ENCODE results near the gene OR2M4. TPM values are rescaled to one million over a fixed set of nuclear protein-coding genes. Genes with fewer than 3 reads are reported as not detected.
"Not testable (repeated sequence)": the region's sequence is repeated elsewhere in the genome, so short reads cannot be mapped to it uniquely, and the experiment has no call there.

The OR2M4 gene, protein sequence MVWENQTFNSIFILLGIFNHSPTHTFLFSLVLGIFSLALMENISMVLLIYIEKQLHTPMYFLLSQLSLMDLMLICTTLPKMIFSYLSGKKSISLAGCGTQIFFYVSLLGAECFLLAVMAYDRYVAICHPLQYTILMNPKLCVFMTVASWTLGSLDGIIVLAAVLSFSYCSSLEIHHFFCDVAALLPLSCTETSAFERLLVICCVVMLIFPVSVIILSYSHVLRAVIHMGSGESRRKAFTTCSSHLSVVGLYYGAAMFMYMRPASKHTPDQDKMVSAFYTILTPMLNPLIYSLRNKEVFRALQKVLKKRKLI
- total RNA-seq: not detected

DNA sequence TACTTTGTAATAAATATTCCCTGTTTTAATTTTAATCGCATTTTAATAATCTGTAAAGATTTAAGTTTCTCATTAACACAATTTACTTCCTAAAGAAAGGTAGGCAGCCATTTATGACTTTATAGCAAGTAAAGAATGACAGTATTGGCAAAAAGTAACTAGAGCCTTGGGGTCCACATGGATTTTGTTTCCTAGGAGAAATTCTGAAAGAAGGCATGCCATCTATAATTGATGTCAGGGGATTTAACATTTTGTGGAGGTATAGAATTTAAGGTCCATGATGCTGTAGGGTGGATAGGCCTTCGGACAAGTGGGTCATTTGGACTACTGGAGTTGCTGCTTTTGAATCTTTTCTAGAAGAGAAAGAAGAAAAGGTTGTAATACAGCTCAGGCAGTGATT, at the start of gene OR2M4:
Gene OR2M4, plus strand, starts transcription at position 301 of the 400 bp plus-strand sequence. CDS start 7,512 bp downstream, outside the sequence.
- Mint-ChIP-seq H3K9me3 (peaks cover 5 to 7% of the 10 kb centered on the region in 2 donors), H3K36me3 (ENCODE audit: insufficient read depth in 2 of 2) (no peaks in the 10 kb centered on the region), H3K27ac (no peak within 1 kb of the TSS), H3K4me1 (ENCODE audit: low read depth) (no peaks in the 10 kb centered on the region), H3K4me3 (no peak within 1 kb of the TSS), H3K27me3 (ENCODE audit: low read depth) (peaks cover 2% of the 10 kb centered on the region)
- ATAC-seq (replicated peaks in 1 of 2): no peak
- no peak for DNase-seq

DNA sequence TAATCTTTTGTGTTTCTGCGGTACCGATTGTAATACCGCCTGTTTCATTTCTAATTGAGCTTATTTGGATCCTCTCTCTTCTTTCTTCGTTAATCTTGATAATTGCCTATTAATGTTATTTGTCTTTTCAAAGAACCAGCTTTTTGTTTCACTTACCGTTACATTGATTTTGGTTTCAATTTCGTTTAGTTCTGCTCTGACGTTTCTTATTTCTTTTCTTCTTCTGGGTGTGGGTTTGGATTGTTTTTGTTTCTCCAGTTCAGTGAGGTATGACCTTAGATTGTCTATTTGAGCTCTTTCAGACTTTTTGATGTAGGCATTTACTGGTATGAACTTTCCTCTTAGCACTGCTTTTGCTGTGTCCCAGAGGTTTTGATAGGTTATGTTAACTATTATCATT, 47.2 kb upstream of the OR2M4 start:
- Mint-ChIP-seq H3K27me3 (ENCODE audit: low read depth) (no peaks in the 10 kb centered on the region), H3K36me3 (ENCODE audit: insufficient read depth in 2 of 2) (no peaks in the 10 kb centered on the region), H3K4me3 (no peak overlapping the region), H3K4me1 (ENCODE audit: low read depth) (no peaks in the 10 kb centered on the region), H3K9me3 (peaks cover 12 to 13% of the 10 kb centered on the region in 2 donors), H3K27ac (no peak overlapping the region)
- ATAC-seq (replicated peaks in 1 of 2) (no peak), DNase-seq (no peak)

DNA sequence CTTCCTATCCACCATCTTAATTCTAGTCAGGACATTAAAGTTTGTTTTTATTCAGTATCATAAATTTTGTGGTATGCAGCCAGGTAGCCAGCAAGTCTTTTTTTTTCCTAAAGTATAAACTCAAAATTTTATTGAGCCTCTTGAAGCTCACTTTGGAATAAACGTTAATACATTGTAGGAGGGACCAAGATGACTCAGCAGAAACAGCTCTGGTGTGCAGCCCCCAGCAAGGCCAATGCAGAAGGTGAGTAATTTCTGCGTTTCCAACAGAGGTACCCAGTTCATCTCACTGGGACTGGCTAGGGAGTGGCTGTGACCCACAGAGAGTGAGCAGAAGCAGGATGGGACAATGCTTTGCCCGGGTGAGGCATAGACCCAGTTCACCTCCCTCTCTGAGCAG, 43.9 kb upstream of the OR2M4 start:
- ATAC-seq (replicated peaks in 1 of 2) (no peak), DNase-seq (no peak)
- H3K9me3 Mint-ChIP-seq: peaks cover 8 to 12% of the 10 kb centered on the region in 2 donors
- H3K4me1 Mint-ChIP-seq (ENCODE audit: low read depth): no peaks in the 10 kb centered on the region
- no peak overlapping the region for H3K4me3 Mint-ChIP-seq
- peaks cover 1 to 4% of the 10 kb centered on the region in 2 donors for H3K36me3 Mint-ChIP-seq (ENCODE audit: insufficient read depth in 2 of 2)
- H3K27ac Mint-ChIP-seq: no peak overlapping the region
- H3K27me3 Mint-ChIP-seq (ENCODE audit: low read depth): no peaks in the 10 kb centered on the region

DNA sequence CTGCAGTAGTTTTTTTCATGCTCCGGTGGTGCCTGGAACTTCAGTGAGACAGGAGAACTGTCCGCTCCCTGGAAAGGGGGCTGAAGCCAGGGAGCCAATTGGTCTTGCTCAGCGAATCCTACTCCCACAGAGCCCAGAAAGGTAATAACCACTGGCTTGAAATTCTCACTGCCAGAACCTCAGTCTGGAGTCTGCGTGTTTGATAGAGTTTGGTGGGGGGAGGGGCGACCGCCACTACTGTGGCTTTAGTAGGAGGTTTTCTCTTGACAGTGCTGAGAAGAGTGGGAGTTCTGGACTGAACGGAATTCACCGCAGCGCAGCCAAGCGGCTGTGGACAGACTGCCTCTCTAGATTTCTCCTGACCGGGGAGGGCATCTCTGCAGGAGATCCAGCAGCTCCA, 42.2 kb upstream of the OR2M4 start:
- no peak overlapping the region for H3K27ac Mint-ChIP-seq
- H3K27me3 Mint-ChIP-seq (ENCODE audit: low read depth): no peaks in the 10 kb centered on the region
- peaks cover 7 to 9% of the 10 kb centered on the region in 2 donors for H3K9me3 Mint-ChIP-seq
- no peak overlapping the region for H3K4me3 Mint-ChIP-seq
- ATAC-seq (replicated peaks in 1 of 2): no peak
- no peaks in the 10 kb centered on the region for H3K4me1 Mint-ChIP-seq (ENCODE audit: low read depth)
- H3K36me3 Mint-ChIP-seq (ENCODE audit: insufficient read depth in 2 of 2): peaks cover 1 to 4% of the 10 kb centered on the region in 2 donors
- no peak for DNase-seq

DNA sequence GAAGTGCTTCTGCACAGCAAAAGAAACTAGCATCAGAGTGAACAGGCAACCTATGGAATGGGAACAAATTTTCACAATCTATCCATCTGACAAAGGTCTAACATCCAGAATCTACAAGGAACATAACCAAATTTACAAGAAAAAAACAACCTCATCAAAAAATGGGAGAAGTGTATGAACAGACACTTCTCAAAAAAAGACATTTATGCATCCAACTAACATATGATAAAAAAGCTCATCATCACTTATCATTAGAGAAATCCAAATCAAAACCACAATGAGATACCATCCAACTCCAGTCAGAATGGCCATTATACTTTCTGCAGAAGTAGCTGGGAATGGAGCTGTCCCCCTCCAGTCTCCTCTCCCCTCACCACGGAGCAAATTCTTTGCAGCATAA, 37.1 kb upstream of the OR2M4 start:
- H3K27me3 Mint-ChIP-seq (ENCODE audit: low read depth): no peaks in the 10 kb centered on the region
- no peak overlapping the region for H3K27ac Mint-ChIP-seq
- peaks cover 1 to 4% of the 10 kb centered on the region in 2 donors for H3K36me3 Mint-ChIP-seq (ENCODE audit: insufficient read depth in 2 of 2)
- no peaks in the 10 kb centered on the region for H3K4me1 Mint-ChIP-seq (ENCODE audit: low read depth)
- H3K9me3 Mint-ChIP-seq: peaks cover 6 to 11% of the 10 kb centered on the region in 2 donors
- DNase-seq: no peak
- no peak for ATAC-seq (replicated peaks in 1 of 2)
- no peak overlapping the region for H3K4me3 Mint-ChIP-seq

DNA sequence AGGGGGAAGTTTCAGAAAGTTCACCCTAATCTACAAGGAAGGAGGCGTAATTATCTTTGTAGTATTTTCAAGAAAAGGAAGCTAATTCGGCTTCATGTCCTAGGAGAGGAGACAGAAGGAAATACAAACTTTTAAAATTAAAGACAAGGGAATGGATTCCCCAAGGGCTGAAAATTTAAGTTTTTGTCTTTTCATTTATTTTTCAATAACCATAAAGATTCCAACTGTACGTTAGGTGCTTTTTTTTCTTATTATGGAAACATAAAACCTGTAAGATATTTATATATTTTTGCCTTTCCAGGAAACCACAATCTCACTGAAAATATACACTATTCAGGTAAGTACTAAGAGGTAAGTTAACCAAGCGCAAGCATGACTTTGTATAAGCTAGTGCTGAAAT, 34.3 kb upstream of the OR2M4 start, which contains the start of gene OR2M3:
Gene OR2M3, plus strand, starts transcription at position 301 of the 400 bp plus-strand sequence. CDS start 5,803 bp downstream, outside the sequence.
- H3K27me3 Mint-ChIP-seq (ENCODE audit: low read depth): no peaks in the 10 kb centered on the region
- no peak within 1 kb of the TSS for H3K27ac Mint-ChIP-seq
- H3K4me1 Mint-ChIP-seq (ENCODE audit: low read depth): no peaks in the 10 kb centered on the region
- H3K9me3 Mint-ChIP-seq: peaks cover 2 to 6% of the 10 kb centered on the region in 2 donors
- no peak for DNase-seq
- H3K4me3 Mint-ChIP-seq: no peak within 1 kb of the TSS
- no peaks in the 10 kb centered on the region for H3K36me3 Mint-ChIP-seq (ENCODE audit: insufficient read depth in 2 of 2)
- no peak for ATAC-seq (replicated peaks in 1 of 2)

DNA sequence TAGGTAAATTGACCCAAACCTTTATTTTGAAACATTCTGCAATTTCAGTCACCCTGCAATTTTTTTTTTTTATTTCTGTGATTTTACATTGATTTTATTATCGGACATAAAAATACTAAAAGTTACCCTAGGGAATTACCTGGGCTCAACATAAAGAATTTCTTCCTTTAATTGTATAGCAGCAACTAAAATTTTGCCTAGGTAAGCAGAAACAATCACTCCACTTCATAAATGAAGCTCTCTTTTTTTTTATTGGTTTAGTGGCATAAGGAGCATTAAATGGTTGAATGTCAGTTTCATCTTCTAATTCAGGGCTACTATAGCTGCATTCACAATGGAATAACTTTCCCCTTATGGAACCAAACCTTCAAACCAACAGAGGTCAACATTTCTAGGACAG, 15.3 kb upstream of the OR2M4 start:
- no peak for DNase-seq
- Mint-ChIP-seq H3K4me1 (ENCODE audit: low read depth) (no peaks in the 10 kb centered on the region), H3K36me3 (ENCODE audit: insufficient read depth in 2 of 2) (no peaks in the 10 kb centered on the region), H3K27me3 (ENCODE audit: low read depth) (no peaks in the 10 kb centered on the region), H3K27ac (no peak overlapping the region), H3K4me3 (no peak overlapping the region), H3K9me3 (peaks cover 1 to 2% of the 10 kb centered on the region in 2 donors)
- ATAC-seq (replicated peaks in 1 of 2): no peak

DNA sequence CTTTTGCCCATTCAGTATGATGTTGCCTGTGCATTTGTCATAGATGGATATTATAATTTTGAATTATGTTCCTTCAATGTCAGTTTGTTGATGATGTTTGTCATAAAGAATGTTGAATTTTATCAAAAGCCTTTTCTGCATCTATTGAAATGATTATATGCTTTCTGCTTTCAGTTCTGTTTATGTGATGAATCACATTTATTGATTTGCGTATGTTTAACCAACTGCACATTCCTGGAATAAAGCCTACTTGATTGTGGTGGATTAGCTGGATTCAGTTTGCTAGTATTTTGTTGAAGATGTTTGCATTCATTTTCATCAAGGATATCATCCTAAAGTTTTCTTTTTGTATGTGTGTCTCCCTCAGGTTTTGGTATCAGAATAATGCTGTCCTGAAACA, 5.7 kb upstream of the OR2M4 start:
- H3K36me3 Mint-ChIP-seq (ENCODE audit: insufficient read depth in 2 of 2): no peaks in the 10 kb centered on the region
- no peak for ATAC-seq (replicated peaks in 1 of 2)

DNA sequence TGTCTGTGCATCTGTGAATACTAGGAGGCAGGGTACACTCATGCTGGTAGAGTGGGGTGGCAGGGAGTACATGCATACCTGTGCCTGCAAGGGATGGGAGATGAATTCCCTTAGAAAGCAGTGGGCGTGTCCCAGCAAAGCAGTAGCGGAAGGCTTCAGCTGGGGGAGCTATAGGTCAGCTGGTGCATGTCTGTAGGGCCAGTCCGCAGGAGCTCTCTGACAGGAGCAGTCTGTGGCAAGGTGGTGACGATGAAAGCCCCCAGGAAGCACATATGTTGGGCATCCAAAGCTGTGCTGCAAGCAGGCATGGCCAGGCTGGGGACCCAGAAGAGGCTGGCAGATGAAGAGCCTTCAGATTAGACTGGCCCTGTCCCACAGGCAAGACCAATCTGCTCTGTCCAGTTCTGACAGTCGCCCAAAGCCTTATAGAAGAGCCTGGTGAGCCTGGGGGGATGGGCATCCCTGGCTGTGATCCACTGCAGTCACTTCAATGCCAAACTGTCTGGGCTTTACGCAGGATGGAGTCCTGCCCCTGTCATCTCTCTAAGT, 1.8 kb upstream of the OR2M4 start:
- Mint-ChIP-seq H3K27ac (no peak overlapping the region), H3K36me3 (ENCODE audit: insufficient read depth in 2 of 2) (no peaks in the 10 kb centered on the region), H3K27me3 (ENCODE audit: low read depth) (no peaks in the 10 kb centered on the region), H3K4me3 (no peak overlapping the region), H3K9me3 (peaks cover 5 to 7% of the 10 kb centered on the region in 2 donors), H3K4me1 (ENCODE audit: low read depth) (no peaks in the 10 kb centered on the region)
- no peak for ATAC-seq (replicated peaks in 1 of 2)
- DNase-seq: no peak

More for the DNA sequence above, 5.7 kb upstream of the OR2M4 start:
- Mint-ChIP-seq H3K27me3 (ENCODE audit: low read depth) (no peaks in the 10 kb centered on the region), H3K9me3 (peaks cover 5 to 7% of the 10 kb centered on the region in 2 donors), H3K4me1 (ENCODE audit: low read depth) (no peaks in the 10 kb centered on the region), H3K27ac (no peak overlapping the region), H3K4me3 (no peak overlapping the region)
- DNase-seq: no peak

DNA sequence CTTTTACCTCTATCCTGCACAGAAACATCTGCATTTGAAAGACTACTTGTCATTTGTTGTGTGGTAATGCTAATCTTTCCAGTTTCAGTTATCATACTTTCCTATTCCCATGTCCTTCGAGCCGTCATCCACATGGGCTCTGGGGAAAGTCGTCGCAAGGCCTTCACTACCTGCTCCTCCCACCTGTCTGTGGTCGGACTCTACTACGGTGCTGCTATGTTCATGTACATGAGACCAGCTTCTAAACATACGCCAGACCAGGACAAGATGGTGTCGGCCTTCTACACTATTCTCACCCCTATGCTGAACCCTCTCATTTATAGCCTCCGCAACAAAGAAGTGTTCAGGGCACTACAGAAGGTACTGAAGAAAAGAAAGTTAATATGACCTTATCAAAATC, 8.3 kb downstream of the OR2M4 start:
- H3K9me3 Mint-ChIP-seq: no peaks in the 10 kb centered on the region
- ATAC-seq (replicated peaks in 1 of 2) (no peak), DNase-seq (no peak)
- H3K4me3 Mint-ChIP-seq: no peak overlapping the region
- H3K36me3 Mint-ChIP-seq (ENCODE audit: insufficient read depth in 2 of 2): no peaks in the 10 kb centered on the region
- no peak overlapping the region for H3K27ac Mint-ChIP-seq
- H3K4me1 Mint-ChIP-seq (ENCODE audit: low read depth): peaks cover 5% of the 10 kb centered on the region
- peaks cover 22% of the 10 kb centered on the region for H3K27me3 Mint-ChIP-seq (ENCODE audit: low read depth)

DNA sequence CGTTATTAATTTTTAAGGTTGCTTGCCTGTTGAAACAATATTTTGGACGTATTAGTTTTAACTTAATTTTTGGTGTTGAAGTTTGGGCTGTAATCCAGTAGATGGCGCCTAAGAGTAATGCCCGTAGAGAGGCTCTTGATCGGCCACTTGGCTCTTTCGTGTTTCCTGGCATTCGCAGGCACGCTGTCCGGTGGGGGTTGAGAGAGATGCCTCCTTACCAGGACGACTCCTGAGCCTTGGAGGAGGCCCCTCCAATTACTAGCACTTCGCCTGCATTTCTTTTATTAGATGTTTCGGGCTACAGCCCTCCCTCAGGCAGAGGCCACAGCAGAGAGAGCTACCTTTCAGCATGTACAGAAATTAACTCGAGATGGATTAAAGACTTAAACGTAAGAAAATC, 12.0 kb downstream of the OR2M4 start:
- ATAC-seq (replicated peaks in 1 of 2): no peak
- H3K27ac Mint-ChIP-seq: no peak overlapping the region
- H3K9me3 Mint-ChIP-seq: no peaks in the 10 kb centered on the region
- H3K4me3 Mint-ChIP-seq: peak overlapping the region; percentile 57 to 58
- H3K36me3 Mint-ChIP-seq (ENCODE audit: insufficient read depth in 2 of 2): no peaks in the 10 kb centered on the region
- peaks cover 10% of the 10 kb centered on the region for H3K27me3 Mint-ChIP-seq (ENCODE audit: low read depth)
- DNase-seq: peak; percentile 23
- H3K4me1 Mint-ChIP-seq (ENCODE audit: low read depth): peaks cover 5% of the 10 kb centered on the region

DNA sequence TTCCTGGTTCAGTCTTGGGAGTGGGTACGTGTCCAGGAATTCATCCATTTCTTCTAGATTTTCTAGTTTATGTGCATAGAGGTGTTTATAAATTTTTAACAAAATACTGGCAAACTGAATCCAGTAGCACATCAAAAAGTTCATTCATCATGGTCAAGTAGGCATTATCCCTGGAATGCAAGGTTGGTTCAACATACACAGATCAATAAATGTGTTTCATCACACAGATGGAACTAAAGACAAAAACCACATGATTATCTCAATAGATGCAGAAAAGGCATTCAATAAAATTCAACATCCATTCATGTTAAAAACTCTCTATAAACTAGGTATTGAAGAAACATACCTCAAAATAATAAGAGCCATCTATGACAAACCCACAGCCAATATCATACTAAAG, 28.1 kb downstream of the OR2M4 start:
- not testable (repeated sequence) for H3K27ac Mint-ChIP-seq; DNase-seq; H3K27me3 Mint-ChIP-seq (ENCODE audit: low read depth); H3K36me3 Mint-ChIP-seq (ENCODE audit: insufficient read depth in 2 of 2); H3K4me1 Mint-ChIP-seq (ENCODE audit: low read depth); ATAC-seq (replicated peaks in 1 of 2); H3K4me3 Mint-ChIP-seq
- peaks cover 5 to 11% of the 10 kb centered on the region in 2 donors for H3K9me3 Mint-ChIP-seq

DNA sequence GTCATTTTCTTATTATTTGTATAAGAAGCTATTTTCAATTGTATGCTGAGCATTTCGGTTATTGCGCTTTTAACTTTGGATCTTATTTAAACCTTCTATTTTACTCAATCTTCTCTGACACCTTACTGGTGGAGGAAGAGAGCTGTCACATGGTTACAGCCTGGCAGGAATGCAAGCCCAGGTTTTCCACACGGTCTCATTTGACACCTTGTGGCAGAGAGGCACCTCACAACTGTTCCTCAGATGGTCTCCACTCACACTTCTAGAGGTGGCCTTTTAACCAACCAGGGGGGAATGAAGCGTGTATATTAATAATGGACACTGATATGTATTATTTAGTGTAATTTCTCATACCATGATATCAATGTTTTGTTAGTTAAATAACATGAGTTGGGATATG, 37.0 kb downstream of the OR2M4 start:
- ATAC-seq (replicated peaks in 1 of 2) (no peak), DNase-seq (no peak)
- Mint-ChIP-seq H3K4me3 (no peak overlapping the region), H3K36me3 (ENCODE audit: insufficient read depth in 2 of 2) (no peaks in the 10 kb centered on the region), H3K4me1 (ENCODE audit: low read depth) (no peaks in the 10 kb centered on the region), H3K9me3 (peaks cover 2 to 3% of the 10 kb centered on the region in 2 donors), H3K27ac (no peak overlapping the region), H3K27me3 (ENCODE audit: low read depth) (no peaks in the 10 kb centered on the region)

DNA sequence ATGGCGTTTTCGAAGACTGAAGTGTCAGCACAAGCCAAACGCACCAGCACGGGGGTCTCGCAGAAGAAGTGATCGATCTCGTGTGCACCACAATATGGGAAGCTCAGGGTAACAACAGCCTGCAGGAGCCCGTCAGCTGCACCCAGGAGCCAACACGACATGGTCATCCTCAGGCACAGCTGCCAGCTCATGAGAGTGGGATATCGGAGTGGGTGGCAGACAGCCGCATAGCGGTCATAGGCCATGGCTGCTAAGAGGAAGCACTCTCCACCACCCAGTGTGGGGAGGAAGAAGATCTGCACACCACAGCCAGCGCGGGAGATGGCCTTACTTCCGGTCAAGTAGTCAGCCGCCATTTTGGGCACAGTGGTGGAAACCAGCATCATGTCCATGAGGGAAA, 42.0 kb downstream of the OR2M4 start:
- not testable (repeated sequence) for DNase-seq; H3K27me3 Mint-ChIP-seq (ENCODE audit: low read depth); H3K4me3 Mint-ChIP-seq; H3K27ac Mint-ChIP-seq; ATAC-seq (replicated peaks in 1 of 2); H3K4me1 Mint-ChIP-seq (ENCODE audit: low read depth); H3K9me3 Mint-ChIP-seq; H3K36me3 Mint-ChIP-seq (ENCODE audit: insufficient read depth in 2 of 2)

Data from activated T-cell treated with anti-CD3 and anti-CD28 coated beads, Interleukin-2, amount 50 U/mL, for 72 hours (primary cell).